OCI-LY7 (cell line): ENCODE results near the gene CCDC9B.

Experiments used
- CTCF ChIP-seq: fragments of 200-600 bp; sonication (generic); conservative IDR thresholded peaks from 2 replicates; pipeline ENCODE4 v1.5.1; 2014; ENCODE audit warnings: mild to moderate bottlenecking, antibody characterized with exemption, low read length, moderate library complexity, mixed read lengths
- EZH2phosphoT487 ChIP-seq: fragments of 200-600 bp; sonication (generic); IDR thresholded peaks from 2 replicates; pipeline ENCODE4 v1.6.1; 2018; ENCODE audit warnings: low read depth, borderline replicate concordance, mild to moderate bottlenecking, mixed run types, antibody characterized with exemption, low read length, moderate library complexity, mixed read lengths

DNA sequence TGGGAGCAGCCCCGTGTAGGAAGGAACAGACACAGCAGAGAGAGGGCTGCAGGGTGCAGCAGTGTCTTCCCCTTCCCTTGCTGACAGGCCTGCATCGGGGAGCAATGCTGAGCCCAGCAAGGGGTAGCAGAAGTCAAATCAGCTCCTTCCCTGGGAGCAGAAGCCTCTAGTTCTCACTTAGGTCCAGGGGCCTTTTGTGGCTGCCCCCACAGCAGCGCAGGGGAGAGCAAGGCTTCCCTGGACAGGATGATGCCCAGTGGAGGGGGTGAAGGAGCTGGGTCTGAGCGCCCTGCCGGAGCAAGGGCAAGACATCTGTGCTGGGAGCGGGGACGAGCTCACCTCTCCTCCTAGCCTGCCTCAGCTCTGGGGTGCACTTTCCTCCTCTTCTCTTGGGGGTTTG, 33.8 kb downstream of the CCDC9B start:
- no peak for TF ChIP-seq CTCF
- TF ChIP-seq EZH2phosphoT487: no peak
